Renal cortical epithelial cell (primary cell): ENCODE measurements around the gene ITPR1. TPM values are rescaled to one million over a fixed set of nuclear protein-coding genes. Genes with fewer than 3 reads are reported as not detected.

Experiments used
- DNase-seq: peaks from one replicate; pipeline ENCODE4 v3.0.0-alpha.2; 2011; ENCODE audit warnings: low read depth
- total RNA-seq: library from RNA; depleted of rRNA; stranded (reverse); fragments of >200 nt; gene quantifications from 2 replicates; pipeline ENCODE4 v1.2.3, GENCODE V29; 2014

The ITPR1 gene
- total RNA-seq, 1 donor from 2014 or later: 30.0 TPM

DNA sequence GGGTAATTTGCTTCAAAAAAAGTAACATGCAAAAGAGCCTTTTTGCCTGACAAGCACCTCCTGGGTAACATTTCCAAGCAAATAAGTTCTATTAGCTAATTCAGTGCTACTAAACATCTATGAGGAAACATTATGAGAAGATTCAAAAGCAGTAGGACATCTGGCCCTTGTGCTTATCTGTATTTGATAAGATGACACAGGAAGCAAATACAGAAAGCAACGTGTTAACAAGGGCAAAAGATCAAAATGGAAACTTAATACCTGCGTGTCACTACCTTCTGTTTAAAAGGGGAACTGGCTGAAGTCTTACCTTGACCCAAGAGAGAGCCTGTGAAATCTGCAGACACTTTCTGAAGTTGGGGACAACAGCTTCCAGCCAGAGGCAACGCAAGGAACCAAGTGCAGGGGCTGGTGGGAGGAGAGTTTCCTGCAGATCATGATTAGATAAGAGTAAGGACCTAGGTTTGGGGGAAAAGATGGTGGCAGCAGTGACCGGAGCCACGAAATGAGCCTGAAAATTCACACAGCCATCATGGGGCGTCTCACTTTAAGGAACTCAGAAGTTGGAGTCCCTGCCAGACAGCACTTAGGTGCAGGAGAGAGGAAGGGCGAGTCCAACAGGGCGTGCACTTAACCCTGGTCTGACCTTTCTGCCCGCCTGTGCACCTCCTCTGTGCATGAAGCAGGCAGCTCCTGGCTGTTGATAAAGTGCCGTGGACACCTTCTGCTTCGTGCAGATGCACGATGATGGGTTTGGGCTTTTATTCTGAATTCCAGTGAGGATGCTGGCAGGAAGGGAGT lies 332.5 kb downstream of the ITPR1 start:
- no peak for DNase-seq

DNA sequence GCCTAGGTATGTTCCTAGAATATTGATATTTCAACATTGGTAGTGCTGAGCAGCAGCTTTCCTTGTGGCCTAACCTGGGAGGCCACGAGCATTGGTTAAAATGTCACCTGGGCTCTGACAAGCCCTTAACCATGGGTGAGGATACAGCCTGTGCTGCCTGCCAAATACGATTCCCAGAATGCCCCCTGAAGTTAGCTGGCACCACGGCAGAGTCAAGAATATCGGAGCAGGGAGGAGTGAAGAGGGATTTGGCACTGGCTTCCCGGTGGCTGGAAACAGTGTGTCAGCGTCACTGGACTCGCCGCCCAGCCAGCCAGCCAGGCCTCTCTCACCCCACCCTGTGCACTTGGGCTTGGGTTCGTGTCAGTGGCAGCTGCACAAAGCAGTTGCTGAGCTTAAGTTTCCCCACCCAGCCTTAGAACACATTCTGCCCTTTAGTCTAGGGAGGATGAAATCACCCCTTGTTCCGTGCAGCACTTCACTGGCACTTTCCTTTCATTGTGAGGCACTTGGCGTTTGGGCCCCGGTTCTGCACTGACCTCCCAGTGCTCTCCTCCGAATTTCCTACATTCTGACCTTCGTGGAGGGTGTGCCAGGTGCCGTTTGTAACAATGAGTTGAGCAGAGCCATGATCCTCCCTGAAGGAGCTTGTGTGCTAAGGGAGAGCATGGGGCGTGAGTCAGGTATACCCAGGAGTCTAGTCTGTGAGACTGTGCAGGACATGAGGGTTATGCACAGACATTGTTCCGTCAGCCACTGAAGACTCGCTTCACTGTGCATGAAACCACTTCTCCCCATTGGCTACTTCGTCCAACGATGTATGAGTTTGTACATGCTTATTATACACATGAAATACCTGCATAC lies 333.3 kb downstream of the ITPR1 start:
- peak; percentile 89 for DNase-seq

DNA sequence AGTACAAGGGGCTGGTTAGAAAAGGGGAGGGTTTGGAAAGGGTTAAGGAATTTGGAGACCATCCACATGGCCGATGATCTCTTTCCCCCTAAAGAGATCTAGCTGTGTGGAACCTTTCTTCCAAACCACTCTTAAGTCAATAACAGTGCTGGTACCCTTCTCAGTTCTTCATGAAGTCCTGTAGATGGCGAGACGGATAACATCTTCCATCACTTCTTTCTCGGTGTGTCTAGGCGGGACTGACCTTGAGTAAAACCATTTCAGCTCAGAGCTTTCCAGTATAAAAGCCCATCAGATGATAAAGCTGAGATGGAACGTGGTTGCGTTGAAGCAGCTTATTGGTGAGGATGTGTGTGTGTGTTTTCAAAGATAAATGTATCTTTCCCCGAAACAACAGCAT lies 334.6 kb downstream of the ITPR1 start:
- DNase-seq: no peak

DNA sequence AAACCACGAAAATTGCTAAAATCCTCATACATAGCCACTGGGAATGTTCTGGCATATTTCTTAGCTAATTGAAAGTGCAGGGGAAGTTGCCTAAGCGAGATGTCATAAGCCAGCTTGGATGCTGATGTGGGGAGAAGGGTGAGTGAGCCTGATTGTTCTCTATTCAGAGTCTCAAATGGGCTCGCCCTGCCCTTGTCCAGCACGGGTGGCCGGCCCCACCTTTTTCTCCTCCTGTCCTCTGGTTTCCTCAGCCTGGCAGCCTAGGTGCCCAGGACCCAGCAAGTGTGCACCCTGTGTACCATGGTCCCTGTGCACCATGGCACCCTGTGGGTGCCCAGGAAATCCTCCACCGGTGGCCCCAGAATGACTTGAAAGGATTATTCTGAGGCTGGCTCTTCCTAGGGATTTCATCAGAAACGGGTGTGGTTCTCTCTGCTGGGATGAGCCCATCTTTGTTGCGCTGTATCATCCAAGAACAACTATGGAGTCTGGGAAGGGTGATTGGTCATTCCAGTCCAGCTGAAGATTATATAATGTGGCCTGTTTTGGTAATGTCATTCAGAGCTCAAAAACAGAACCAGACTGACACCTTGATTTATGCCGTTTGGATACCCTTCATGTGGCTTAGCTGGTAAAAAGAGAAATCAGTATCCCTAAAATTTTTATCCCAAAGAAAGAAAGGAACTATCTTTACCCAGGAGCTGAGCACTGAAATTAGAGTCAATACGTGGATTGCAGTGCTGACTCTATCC lies 335.3 kb downstream of the ITPR1 start:
- DNase-seq: peak; percentile 82

DNA sequence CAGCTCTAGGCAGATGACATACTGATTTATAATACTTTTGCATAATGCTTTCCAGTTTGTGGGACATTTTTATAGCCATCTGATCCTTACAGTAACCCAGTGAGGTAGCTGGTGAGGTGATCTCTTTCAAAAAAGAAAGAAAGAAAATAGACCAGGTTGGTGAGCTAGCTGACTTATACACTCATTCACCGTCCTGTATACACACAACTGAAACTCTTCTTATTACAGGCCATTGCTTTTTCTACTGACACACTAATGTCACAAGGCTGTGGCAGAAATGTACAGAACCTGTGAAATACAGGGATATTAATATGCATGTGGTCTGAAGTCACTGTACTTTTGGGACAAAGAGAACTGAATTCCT lies 335.9 kb downstream of the ITPR1 start:
- DNase-seq: peak; percentile 57

DNA sequence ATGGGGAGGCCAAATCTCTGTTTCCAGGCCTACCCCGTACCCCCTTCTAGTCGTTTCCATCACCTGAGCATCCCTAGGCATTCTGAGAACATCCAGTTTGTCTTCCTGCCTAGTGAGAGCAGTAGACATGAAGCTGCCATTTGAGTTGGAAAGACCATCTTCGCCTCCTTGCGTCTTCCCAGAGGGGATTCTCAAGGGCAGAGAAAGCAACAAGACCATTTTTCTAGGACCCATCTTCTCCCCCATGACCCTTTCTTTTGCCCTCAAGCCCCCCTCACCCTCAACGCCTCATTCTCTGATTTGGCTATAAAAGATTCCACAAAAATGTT lies 337.4 kb downstream of the ITPR1 start:
- no peak for DNase-seq

DNA sequence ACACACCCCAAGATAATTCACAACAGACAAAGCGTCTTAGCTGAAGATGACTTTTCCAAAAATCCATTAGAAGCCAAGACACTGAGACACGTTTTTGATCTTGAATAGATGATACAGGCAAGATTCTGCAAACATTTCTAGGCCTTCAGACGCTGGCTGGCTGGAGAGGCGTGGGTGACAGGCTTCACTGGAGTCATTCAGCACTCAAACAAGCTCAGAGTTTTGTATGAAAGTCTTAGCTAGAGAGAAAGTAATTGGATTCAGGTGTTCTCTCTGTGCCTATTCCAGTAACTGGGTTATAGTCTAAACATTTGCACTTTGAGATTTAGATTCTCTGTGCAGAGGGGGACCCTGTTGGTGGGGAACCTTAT lies 338.4 kb downstream of the ITPR1 start:
- DNase-seq: no peak

DNA sequence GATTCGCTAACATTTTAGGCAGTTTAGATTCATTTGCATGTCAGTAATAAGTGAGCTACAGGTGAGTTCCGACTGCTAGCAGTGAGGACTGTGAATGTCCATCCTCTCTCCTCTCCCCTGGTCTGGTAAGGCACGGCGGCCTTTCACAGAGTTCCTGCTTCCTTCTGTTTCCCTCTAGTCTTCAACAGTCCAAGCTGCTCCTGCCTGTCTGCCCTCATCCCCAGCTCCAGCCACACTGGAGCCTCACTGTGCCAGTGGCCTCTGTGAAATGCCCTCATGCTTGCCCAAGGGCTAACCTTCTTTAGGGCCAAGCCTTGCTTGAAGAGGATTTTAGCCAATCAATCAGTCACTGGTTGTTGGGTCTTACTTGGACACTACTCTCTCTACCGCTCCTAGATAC lies 340.3 kb downstream of the ITPR1 start:
- no peak for DNase-seq

DNA sequence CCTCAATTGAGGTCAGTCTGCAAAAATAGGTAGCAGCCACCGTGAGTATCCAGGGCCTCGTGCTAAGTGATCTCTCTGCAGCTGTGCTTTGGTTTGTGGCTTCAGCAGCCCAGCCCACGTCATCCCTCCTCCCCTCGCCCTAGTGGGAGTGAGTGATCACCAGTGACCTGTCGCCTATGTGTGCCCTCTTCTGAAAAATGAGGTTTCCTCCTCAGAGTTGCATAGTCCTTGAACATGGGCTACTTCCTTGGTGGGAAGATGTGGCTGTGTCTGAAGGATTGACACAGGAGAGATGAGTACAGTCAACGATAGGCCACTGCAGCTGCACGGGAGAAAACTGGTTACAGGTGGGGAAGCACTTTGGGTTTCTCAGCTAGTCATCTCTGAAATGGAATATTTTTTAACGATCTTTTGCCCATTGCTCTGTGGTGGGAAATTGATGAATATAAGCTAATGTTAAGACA lies 341.3 kb downstream of the ITPR1 start:
- no peak for DNase-seq

DNA sequence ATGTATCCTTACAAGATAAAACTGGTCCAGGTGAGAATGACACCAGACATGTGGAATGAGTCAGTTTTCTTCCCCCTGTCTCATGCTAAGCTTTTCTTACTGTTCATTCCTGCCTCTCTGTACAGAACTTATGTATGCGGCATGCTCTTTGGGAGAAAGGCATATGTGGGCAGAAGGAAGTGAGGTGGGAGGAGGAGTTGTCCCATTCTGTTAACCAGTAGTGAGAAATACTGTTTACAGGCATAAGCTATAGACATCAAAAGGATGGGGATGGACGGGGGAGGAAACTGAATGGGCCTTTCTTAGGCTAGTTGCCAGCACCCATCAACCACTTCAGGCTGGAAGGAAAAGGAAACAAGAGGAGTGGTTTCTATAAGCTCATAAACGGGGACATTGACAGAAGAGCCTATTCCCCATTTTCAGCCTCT lies 342.5 kb downstream of the ITPR1 start:
- peak; percentile 31 for DNase-seq

DNA sequence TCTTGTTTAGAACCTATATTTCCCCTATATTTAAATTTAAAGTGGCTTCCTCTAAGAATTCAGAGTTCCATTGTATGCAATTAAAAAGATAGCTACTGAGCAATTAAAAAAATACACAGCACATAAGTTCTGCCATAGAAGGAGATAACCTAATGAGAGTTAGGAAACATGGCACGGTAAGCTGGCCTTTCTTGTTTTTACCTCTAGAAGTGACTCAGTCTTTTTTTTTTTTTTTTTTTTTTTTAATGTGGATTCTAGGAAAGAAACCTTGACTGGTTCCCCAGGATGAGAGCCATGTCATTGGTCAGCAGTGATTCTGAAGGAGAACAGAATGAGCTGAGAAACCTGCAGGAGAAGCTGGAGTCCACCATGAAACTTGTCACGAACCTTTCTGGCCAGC lies 343.4 kb downstream of the ITPR1 start:
- no peak for DNase-seq

DNA sequence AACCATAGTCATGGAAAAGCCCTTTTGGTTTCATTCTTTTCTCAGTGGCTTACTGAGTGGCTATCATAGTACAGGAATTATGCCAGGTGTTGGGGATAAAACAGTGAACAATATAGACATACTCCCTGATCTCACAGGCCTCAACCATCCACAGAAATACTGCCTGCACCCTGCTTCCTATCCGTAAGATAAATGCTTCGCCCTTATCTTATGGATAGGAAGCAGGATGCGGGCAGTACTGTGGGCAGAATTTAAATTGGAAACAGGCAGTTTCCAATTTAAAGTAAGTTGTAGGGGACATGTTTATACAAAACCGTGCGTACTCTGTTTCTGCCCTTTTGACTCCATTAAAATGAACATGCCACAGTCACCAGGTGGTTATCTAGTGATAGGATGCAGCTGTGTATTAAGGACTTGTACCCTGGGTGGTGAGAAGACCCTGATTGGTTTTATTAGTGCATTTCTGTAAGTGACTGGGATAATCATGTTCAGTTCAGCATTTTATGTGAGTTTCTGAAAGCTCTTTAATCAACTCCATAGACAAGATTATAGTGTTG lies 344.3 kb downstream of the ITPR1 start:
- no peak for DNase-seq

DNA sequence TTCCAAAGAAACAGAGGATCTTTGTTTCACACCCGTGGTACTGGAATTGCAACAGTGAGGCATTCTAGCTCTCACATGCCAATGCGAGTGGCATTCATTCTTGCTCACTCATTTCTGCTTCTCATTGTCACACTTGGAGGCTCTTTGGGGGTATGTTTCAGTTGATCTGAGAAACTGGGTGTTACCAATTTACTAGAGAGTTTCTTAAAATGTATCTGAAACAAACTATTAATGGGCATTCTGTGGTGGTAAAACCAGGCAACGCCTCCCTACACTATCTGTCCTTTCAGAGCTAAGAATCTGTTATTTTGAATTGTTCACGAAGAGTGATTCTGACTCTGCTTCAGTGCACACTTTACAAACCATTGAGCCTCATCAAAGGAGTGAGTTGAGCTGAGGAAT lies 345.5 kb downstream of the ITPR1 start:
- no peak for DNase-seq

DNA sequence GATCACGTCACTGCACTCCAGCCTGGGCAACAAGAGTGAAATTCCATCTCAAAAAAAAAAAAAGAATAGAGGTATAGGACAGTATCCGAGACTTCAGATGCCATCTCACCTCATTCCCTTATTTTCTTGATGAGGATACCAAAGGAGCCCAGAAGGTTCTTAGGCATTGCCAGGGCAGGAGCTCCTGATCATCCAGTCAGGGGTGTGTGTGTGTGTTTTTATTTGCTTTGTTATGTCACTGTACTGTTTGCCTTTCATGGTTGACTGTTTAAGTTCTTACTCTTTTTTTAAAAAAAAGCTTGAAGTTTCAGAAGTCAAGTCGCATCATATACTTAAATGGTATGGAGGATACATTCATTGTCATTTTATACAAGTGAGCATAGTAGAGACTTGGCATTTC lies 346.1 kb downstream of the ITPR1 start:
- DNase-seq: no peak

DNA sequence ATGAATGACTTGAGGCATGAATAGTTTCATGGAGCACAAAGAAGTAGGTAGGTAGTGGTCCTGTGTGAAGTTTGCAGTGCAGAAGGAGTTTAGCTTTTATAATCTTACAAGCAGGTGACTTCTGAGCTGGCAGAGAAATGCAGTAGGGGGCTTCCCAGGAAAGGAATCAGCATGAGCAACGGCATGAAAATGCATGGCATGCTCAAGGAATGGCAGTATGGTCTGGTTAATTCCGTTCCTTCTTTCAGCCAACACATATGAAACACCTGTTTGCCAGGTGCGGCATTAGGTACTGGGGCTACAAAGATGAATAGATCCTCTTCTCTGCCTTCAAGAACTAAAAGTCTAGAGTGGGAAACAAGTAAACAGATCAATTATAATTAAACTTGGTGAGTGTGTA lies 348.1 kb downstream of the ITPR1 start:
- DNase-seq: peak; percentile 63

DNA sequence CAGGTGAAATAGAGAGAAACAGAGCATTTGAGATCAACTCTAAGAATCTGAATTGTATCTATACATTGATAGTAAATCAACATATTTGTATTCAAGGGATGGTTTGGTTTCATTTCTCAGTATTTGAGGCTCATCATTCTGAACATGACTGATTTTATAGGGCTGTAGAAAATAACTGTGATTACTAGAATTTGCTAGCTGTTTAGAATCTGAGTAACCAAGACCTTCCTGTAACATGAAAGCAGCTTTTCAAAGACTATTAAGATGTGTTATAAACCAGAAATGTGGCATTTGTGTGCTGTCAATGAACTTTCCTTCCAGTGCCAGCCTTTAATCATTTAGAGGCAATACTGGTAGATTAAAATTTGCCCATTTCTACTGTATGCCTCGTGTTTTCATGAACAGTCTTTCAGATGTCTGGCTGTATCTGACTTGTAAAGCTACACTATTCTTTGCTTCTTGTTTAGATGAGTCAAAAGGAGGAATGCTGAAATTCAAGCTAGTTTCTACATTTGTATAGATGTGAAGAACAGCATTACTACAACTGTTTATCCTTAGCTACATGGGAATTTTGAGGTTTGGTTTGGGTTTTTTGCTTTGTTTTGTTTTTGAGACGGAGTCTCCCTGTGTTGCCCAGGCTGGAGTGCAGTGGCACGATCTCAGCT lies 348.8 kb downstream of the ITPR1 start:
- no peak for DNase-seq

DNA sequence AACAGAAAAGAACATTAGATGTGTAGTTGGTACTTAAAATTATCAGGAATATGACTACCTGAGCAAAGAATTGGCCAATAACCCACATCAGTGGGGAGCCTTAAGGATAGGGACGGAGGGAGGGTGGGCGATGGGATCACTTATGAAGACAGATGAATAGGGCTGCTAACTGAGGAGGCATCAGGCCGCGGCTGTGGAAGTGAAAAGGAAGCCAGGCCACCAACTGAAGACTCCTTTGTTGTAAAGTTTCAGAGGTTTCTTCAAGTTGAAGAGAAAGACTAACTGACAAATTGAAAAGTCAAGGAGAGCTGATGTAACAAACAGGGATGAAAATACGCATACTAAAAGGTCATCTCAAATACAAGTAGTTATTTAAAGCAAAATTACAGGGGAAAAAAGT lies 350.5 kb downstream of the ITPR1 start:
- DNase-seq: no peak

DNA sequence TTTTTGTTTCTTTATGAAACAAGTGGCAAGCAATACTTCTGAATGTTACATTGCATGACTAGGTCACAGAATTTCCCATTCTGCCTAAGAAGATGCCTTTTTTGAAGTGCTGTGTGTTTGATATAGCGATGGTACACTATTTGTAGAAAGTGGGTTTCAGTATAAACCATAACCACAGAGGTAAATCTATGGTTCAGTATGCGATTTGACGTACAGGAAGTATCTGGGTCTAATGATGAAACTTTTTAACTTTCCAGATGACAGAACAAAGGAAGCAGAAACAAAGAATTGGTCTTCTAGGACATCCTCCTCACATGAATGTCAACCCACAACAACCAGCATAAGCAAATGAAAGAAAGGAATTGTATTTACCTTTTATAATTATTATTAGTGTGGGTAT lies 352.7 kb downstream of the ITPR1 start:
- DNase-seq: no peak

DNA sequence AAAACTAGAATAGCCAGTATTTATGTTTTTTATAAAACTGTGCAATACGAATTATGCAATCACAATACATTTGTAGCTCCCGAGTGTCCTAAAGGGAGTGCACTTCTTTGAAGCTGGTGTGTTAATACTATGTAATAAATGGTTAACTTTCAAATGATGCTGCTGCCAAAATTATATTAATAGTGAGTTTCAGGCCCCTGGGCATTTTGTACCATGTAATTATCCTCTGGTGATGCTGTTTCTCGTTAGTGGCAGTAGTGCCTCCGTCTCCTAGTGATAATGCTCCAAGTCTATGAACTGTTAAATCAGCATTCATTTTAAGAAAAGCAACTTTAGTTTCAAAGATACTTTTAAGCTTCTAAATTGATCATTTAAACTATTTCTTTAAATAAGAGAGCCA lies 353.4 kb downstream of the ITPR1 start:
- no peak for DNase-seq

DNA sequence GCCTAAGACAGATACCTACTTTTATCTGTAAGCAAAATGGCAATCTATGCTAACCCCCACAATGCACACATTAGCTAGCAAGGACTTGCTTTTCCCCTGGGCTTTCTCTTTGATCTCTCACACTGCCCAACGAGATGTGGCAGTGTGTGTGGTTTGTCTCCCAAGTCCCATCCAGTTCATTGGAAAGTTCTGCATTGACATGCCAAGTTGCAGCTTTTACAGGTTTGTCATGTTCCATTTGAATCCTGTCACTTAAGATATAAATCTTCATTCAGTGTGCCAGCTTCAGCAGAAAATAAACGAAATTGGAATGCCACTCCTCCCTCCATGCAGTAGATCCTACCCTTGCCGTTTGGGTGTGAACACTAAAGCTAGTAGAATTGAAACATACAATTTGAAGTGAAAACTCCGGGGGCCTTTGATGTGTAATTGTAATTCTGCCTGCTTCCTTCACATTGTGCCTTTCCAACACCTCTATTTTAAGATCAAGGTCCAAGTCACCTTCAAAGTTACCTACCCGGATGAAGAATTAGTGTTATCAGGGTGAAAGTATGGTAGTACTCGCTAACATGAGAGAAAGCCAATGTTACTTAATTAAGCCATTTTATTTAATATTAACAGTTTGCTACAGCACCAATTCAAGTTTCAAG lies 355.2 kb downstream of the ITPR1 start:
- no peak for DNase-seq

DNA sequence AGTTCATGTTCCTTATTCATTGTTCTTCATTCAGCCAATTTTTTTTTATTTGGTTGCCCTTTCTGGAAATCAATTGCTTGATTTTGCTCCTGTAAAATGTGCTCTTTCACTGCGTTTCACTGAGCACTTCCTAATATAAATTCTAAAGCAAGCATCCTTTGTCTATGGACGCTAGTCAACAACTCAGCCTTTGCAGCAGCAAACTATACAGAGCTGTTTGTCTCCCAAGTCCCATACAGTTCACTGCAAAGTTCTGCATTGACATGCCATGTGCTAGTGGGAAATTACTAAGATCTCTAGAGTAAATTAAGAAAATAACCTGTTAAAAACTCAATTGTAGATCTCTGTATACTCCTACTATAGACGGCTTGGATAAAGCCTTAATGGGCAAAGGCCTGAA lies 356.0 kb downstream of the ITPR1 start:
- no peak for DNase-seq
